Stimulated activated CD4-positive, alpha-beta T cell treated with anti-CD3 and anti-CD28 coated beads, Interleukin-15, amount 100 ng/mL, for 24 hours (primary cell): ENCODE measurements around the gene UPK3A.
"Not testable (repeated sequence)": the region's sequence is repeated elsewhere in the genome, so short reads cannot be mapped to it uniquely, and the experiment has no call there.

ENCODE experiments used
- DNase-seq: peaks from one replicate; pipeline ENCODE4 v3.0.0-alpha.2; 2020

The UPK3A gene

GRCh38 chr22:45310331-45310976 is 25.7 kb downstream of the UPK3A start:
- peak; percentile 42 for DNase-seq

GRCh38 chr22:45310977-45311531 is 26.3 kb downstream of the UPK3A start:
- DNase-seq = no peak

- no peak for DNase-seq
Observed at GRCh38 chr22:45312415-45312814, 27.7 kb downstream of the UPK3A start.

- no peak for DNase-seq
Observed at GRCh38 chr22:45312856-45313255, 28.1 kb downstream of the UPK3A start.

- no peak for DNase-seq
Observed at GRCh38 chr22:45314054-45314721, 29.4 kb downstream of the UPK3A start.

GRCh38 chr22:45314786-45315185 is 30.0 kb downstream of the UPK3A start:
- DNase-seq = no peak

GRCh38 chr22:45316796-45317526 is 32.2 kb downstream of the UPK3A start:
- DNase-seq = no peak

- DNase-seq = no peak
Observed at GRCh38 chr22:45317551-45318167, 32.9 kb downstream of the UPK3A start.

- peak; percentile 90 for DNase-seq
Observed at GRCh38 chr22:45318168-45318557, 33.4 kb downstream of the UPK3A start.

GRCh38 chr22:45318558-45319323 is 34.0 kb downstream of the UPK3A start:
- peak; percentile 31 for DNase-seq

GRCh38 chr22:45319324-45319685 is 34.6 kb downstream of the UPK3A start:
- no peak for DNase-seq

- no peak for DNase-seq
Observed at GRCh38 chr22:45320357-45320976, 35.7 kb downstream of the UPK3A start.

GRCh38 chr22:45321827-45322226 is 37.1 kb downstream of the UPK3A start:
- no peak for DNase-seq

- DNase-seq = no peak
Observed at GRCh38 chr22:45322873-45323525, 38.2 kb downstream of the UPK3A start.

- no peak for DNase-seq
Observed at GRCh38 chr22:45323695-45324094, 38.9 kb downstream of the UPK3A start.

- no peak for DNase-seq
Observed at GRCh38 chr22:45324311-45324711, 39.6 kb downstream of the UPK3A start.

GRCh38 chr22:45328261-45328660 is 43.5 kb downstream of the UPK3A start:
- not testable (repeated sequence) for DNase-seq

GRCh38 chr22:45328822-45329529 is 44.2 kb downstream of the UPK3A start:
- DNase-seq = no peak

- no peak for DNase-seq
Observed at GRCh38 chr22:45329530-45329936, 44.8 kb downstream of the UPK3A start.

- DNase-seq = no peak
Observed at GRCh38 chr22:45330548-45330947, 45.8 kb downstream of the UPK3A start.

- no peak for DNase-seq
Observed at GRCh38 chr22:45331486-45331885, 46.7 kb downstream of the UPK3A start.
